Stimulated activated CD4-positive, alpha-beta T cell treated with anti-CD3 and anti-CD28 coated beads, Interleukin-4, amount 100 ng/mL, for 4 hours (primary cell): ENCODE results near the gene IQCF5.
"Not testable (repeated sequence)": the region's sequence is repeated elsewhere in the genome, so short reads cannot be mapped to it uniquely, and the experiment has no call there.

ENCODE experiments used
- DNase-seq, 2 experiments: peaks; one replicate each; pipeline ENCODE4 v3.0.0-alpha.2; 2020

The IQCF5 gene

DNA sequence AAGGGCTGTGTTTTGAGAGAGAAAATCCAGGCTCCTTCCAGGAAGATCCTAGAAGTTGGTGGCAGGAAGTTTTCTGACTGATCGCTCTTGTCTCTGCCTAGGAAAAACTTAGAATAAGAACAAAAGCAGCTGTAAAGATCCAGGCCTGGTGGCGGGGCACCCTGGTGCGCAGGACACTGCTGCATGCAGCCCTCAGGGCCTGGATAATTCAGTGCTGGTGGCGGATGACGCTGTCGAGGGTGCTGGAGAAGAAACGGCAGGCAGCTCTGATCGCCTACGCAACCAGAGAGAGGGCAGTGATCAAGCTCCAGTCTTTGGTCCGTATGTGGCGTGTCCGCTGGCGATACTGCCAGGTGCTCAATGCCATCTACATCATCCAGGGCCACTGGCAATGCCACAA lies 12.5 kb downstream of the IQCF5 start:
- DNase-seq, result no peak

DNA sequence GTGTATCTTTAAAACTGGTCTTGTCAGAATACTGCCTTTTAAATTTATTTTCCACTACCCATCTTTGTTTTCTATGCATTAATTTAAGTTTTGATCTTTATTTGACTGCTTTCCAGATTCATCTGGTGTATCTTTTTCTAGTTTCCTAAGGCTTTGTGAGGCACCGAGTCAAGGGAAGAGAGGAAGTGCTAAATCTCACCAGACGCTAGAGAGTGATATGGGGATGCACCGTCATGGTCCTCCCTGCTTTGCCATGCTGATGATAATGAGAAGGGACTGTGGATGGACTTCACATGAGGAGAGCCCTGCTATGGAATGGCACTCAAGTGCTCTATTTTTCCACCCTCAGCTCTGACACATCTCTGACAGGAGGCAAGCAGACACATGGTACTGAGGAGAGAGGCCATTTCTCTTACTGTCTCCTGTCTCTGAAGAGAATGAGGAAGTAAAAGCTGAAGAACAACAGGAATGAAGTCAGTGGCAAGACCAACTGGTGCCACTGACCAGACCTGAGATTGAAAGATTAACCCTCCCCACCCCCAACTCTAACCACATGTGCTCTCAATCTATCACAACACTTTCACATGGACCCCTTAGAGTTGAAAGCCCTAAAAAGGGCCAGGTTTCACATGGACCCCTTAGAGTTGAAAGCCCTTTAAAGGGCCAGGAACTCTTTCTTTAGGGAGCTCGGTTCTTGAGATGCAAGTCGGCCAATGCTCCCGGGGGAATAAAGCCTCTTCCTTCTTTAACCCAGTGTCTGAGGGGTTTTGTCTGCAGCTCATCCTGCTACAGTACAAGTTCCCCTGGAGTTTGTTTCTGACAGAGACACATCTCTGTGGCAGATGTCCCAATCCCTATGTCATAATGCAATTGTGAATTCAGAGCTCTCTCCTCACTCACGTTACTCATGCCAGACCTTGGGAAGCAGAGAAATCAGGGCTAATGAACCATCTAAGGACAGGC lies 14.4 kb downstream of the IQCF5 start, which contains the start of gene IQCF2:
Gene IQCF2, plus strand, starts transcription at position 913 of the 963 bp plus-strand sequence. CDS start 52 bp downstream, outside the sequence.
- no peak for DNase-seq

DNA sequence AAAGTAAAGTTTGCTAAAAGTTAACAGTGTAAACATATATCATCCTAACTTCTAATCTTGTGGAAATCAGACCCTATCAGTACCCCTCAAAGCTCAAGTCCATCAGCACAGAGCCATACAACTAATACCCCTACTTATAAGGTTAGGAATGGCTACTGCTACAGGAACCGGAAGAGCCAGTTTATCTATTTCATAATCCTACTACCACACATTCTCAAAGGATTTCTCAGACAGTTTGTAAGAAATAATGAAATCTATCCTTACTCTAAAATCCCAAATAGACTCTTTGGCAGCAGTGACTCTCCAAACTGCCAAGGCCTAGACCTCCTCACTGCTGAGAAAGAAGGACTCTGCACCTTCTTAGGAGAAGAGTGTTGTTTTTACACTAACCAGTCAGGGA lies 20.0 kb downstream of the IQCF5 start:
- not testable (repeated sequence) for DNase-seq

DNA sequence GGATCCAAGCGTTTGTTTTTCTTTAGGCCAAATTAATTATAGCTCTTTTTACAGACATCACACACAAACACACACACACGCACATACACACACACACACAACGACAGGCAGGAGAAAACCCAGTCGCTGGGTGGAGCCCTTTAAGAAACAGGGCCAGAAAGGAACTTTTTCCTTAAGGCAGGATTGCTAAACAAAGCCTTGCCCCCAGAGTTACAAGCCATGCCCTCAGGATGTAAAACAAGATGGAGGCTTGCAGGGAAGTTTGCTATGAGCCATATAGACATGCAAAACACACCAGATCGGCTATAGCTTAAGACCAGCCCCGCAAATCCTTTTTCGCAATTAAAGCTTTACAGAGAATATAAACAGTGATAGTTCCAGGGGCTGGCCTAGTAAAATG lies 30.3 kb downstream of the IQCF5 start:
- DNase-seq, result no peak

DNA sequence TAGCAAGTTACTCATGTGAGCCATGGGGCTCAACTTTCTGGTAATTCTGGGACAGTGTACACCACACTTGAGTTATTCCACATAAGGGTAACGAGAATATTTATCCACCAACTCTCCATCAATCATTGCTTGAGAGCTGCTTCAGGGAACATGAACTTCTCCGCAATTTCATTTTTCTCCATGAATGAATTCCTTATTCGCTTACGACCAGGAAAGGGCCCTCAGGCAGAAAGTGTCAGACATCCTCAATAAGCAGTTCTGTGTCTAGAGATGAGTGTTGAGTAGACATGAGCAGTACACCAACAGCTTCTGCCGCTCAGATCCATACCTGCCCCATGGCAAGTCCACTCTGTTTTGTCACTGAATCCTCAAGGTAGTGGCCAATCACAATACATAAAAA lies 38.8 kb downstream of the IQCF5 start:
- no peak for DNase-seq

DNA sequence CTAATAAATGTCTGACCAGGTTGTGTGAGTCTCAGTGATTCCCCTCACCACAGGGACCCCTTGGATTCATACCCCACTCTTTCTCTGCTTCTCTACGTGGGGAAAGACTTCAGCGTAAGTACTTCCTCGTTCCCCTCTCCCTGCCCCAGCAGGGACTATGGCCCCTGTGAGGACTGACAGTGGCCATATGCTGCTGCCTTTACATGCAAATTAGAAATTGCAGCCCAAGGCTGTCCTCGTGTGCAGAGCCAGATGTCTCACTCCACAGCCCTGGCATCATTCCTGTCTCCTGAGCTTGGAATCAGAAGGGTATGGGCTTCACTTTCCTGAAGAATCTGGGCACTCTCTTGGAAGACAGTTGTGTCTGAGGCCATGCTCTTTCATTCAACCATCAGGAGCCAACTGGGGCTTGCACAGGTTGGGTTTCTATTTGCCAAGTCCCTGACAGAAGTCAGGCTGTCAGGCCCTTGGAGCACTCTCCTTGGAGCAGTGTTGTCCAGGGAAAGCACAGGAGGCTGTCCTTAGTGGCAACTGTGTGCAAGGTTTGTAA lies 44.5 kb downstream of the IQCF5 start:
- DNase-seq, result no peak

DNA sequence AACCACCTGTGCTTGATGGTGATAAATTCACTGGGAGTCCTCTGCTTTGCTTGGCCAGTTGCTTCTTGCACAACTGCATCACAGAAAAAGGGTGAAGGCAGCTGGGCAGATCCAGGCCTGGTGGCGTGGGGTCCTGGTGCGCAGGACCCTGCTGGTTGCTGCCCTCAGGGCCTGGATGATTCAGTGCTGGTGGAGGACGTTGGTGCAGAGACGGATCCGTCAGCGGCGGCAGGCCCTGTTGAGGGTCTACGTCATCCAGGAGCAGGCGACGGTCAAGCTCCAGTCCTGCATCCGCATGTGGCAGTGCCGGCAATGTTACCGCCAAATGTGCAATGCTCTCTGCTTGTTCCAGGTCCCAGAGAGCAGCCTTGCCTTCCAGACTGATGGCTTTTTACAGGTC lies 45.1 kb downstream of the IQCF5 start:
- no peak for DNase-seq

DNA sequence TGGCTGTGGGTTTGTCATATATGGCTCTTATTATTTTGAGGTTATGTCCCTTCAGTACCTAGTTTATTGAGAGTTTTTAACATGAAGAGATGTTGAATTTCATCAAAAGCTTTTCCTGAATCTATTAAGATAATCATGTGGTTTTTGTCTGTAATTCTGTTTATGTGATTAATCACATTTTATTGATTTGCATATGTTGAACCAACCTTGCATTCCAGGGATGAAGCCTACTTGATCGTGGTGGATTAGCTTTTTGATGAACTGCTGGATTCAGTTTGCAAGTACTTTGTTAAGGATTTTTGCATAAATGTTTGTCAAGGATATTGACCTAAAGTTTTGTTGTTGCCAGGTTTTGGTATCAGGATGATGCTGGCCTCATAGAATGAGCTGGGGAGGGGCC lies 47.1 kb downstream of the IQCF5 start:
- DNase-seq, result no peak
